PFSK-1 (cell line): Measurements from ENCODE around the gene VWA2.

Experiments used
- FOXP2 ChIP-seq: optimal IDR thresholded peaks from 2 replicates; pipeline ENCODE3; 2011; ENCODE audit warnings: borderline replicate concordance, control low read depth, inconsistent platforms; ENCODE audit not compliant: insufficient read depth; ENCODE audit errors: extremely low read length, extremely low read depth
- POLR2AphosphoS5 ChIP-seq: IDR thresholded peaks from 2 replicates; pipeline ENCODE4 v1.6.1; 2012; ENCODE audit warnings: low read depth, mild to moderate bottlenecking, control low read depth, low read length, moderate library complexity
- SIN3A ChIP-seq: IDR thresholded peaks from 2 replicates; pipeline ENCODE4 v1.6.1; 2012; ENCODE audit warnings: mild to moderate bottlenecking, low read length, moderate library complexity, borderline replicate concordance; ENCODE audit not compliant: insufficient read depth
- TAF1 ChIP-seq: IDR thresholded peaks from 2 replicates; pipeline ENCODE4 v1.6.1; 2012; ENCODE audit warnings: low read length, control low read depth, borderline replicate concordance; ENCODE audit not compliant: insufficient read depth
- TF ChIP-seq, protein P1 (sequence below), 2 experiments: IDR thresholded peaks; 2 replicates each; pipeline versions ENCODE4 v1.6.1 to v1.8.0; 2011 to 2012; ENCODE audit warnings: low read depth in 2 of 2, low read length in 2 of 2, control low read depth in 1 of 2, inconsistent platforms in 1 of 2, mild to moderate bottlenecking in 1 of 2, moderate library complexity in 1 of 2; ENCODE audit not compliant: insufficient read depth in 1 of 2

DNA sequence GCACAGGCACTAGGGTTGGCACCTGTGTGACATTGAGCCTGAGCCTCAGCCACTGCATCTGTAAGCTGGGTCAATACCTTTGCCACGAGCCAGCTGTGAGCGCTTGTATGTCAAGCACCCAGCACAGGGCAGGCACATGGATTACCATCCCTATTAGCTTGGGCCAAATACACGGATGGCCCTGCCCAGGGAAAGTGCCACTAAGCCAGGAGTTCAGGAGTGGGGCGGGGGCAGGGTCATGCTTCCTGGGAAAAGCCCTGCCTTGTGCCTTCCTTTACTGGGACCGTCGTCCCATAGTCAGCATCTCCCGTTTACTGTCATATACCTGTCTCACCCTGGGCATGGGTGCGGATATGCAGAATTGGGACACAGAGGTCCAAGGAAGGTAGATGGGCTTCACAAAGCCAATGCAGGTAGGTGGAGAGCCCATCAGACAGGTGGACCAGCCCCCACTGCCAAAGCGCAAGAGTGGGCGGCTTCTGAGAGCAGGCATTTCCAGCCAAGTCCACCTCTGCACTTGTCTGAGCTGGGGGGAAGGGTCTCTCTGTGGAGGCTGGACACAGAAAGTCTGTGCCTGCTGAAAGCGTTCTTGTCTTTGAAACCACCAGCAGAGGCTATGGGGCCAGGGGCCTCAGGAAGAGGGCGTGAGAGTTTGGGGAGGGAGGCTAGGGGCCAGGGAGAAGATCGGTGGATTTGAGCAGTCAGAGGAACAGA is 72.6 kb downstream of the VWA2 start:
- TF ChIP-seq POLR2AphosphoS5 (no peak), SIN3A (no peak), TAF1 (no peak), FOXP2 (no peak)
- TF ChIP-seq, protein P1, sequence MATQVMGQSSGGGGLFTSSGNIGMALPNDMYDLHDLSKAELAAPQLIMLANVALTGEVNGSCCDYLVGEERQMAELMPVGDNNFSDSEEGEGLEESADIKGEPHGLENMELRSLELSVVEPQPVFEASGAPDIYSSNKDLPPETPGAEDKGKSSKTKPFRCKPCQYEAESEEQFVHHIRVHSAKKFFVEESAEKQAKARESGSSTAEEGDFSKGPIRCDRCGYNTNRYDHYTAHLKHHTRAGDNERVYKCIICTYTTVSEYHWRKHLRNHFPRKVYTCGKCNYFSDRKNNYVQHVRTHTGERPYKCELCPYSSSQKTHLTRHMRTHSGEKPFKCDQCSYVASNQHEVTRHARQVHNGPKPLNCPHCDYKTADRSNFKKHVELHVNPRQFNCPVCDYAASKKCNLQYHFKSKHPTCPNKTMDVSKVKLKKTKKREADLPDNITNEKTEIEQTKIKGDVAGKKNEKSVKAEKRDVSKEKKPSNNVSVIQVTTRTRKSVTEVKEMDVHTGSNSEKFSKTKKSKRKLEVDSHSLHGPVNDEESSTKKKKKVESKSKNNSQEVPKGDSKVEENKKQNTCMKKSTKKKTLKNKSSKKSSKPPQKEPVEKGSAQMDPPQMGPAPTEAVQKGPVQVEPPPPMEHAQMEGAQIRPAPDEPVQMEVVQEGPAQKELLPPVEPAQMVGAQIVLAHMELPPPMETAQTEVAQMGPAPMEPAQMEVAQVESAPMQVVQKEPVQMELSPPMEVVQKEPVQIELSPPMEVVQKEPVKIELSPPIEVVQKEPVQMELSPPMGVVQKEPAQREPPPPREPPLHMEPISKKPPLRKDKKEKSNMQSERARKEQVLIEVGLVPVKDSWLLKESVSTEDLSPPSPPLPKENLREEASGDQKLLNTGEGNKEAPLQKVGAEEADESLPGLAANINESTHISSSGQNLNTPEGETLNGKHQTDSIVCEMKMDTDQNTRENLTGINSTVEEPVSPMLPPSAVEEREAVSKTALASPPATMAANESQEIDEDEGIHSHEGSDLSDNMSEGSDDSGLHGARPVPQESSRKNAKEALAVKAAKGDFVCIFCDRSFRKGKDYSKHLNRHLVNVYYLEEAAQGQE (IDR thresholded peaks at IDR 0.05; ENCODE audit: insufficient read depth in 1 of 2, low read depth in 2 of 2, low read length in 2 of 2): no peak
